Psoas muscle (tissue), 8 donors: Measurements from ENCODE around the gene INAVA. TPM values are rescaled to one million over a fixed set of nuclear protein-coding genes. Genes with fewer than 3 reads are reported as not detected.

Source experiments
- ATAC-seq, 4 donors: fragments of 200-7000 bp; cut with Tn5 transposase; one replicate each; pipeline ENCODE4 v1.9.1; 2020; ENCODE audit warnings: moderate library complexity in 3 of 4, mild to moderate bottlenecking in 2 of 4
- DNase-seq, 2 donors: peaks; one replicate each; pipeline ENCODE4 v3.0.0-alpha.2; 2020
- H3K27ac ChIP-seq: fragments of 200-600 bp; one replicate; pipeline ENCODE4 v1.8.0; 2022
- H3K27me3 ChIP-seq, 3 donors: fragments of 200-600 bp in 1 of 3; one replicate each; pipeline versions ENCODE4 v1.6.1 to v1.8.0; 2013 to 2022; ENCODE audit warnings: low read length in 2 of 3, mild to moderate bottlenecking in 2 of 3, moderate library complexity in 1 of 3; ENCODE audit not compliant: insufficient read depth in 3 of 3
- H3K36me3 ChIP-seq, 2 donors: fragments of 200-600 bp in 1 of 2; one replicate each; pipeline versions ENCODE4 v1.6.1 to v1.8.0; 2013 to 2022; ENCODE audit warnings: low read depth in 1 of 2, mild to moderate bottlenecking in 1 of 2, moderate library complexity in 1 of 2; ENCODE audit not compliant: insufficient read depth in 1 of 2
- H3K4me1 ChIP-seq: fragments of 200-600 bp; one replicate; pipeline ENCODE4 v1.8.0; 2022
- H3K4me3 ChIP-seq: fragments of 200-600 bp; one replicate; pipeline ENCODE4 v1.8.0; 2022; ENCODE audit warnings: mild to moderate bottlenecking
- H3K9me3 ChIP-seq: fragments of 200-600 bp; one replicate; pipeline ENCODE4 v1.8.0; 2022
- WGBS, 3 donors: extraction: QIAGEN DNeasy Blood & Tissue Kit; methylation state at CpG; one replicate each; pipeline versions ENCODE4 v1.1.6 to v1.1.7; 2013; 5-methylcytosine and 5-hydroxymethylcytosine counted together
- intact Hi-C, 2 donors: fragments of 100-400 bp; cut with DNase I; formaldehyde crosslinking; loops; one replicate each; pipeline versions ENCODE4 v1.11.0 to v1.14.2; 2022
- polyA plus RNA-seq, 3 donors: library from polyadenylated mRNA; stranded (reverse); fragments of 200-250 nt; gene quantifications; one replicate each; pipeline ENCODE4 v1.2.3, GENCODE V29; 2013
- total RNA-seq, 4 donors: library from RNA; stranded (reverse); fragmentation: NEBNext Ultra II Directional in 2 of 4; extraction: Animal tissue kit (Norgen Biotek cat#: 25700) in 2 of 4; gene quantifications; one replicate each; pipeline versions ENCODE4 v1.2.1 to v1.2.4, GENCODE V29; 2021 to 2023
- TF ChIP-seq, protein P1 (sequence below): fragments of 200-600 bp; IDR thresholded peaks from one replicate; pipeline ENCODE4 v1.8.0; 2022; ENCODE audit warnings: antibody characterized with exemption
- donor health status: healthy with polysubstance abuse.
- donor health status: DM: no; HTN: no; CAD: no; lungs with moderate emphysema.
- donor health status: Bipolar disorder and iron deficiency.
- donor health status: healthy.
- donor health status: DM: yes; HTN: yes; CAD: no.
- donor health status: DM: no; HTN: no; CAD: no.
- donor health status: DM: no; HTN: no; CAD: no.
- donor health status: DM: yes; HTN: yes; CAD: no.

INAVA gene
- total and polyA plus RNA-seq, 7 donors: 0.04 TPM; not detected in 6

DNA sequence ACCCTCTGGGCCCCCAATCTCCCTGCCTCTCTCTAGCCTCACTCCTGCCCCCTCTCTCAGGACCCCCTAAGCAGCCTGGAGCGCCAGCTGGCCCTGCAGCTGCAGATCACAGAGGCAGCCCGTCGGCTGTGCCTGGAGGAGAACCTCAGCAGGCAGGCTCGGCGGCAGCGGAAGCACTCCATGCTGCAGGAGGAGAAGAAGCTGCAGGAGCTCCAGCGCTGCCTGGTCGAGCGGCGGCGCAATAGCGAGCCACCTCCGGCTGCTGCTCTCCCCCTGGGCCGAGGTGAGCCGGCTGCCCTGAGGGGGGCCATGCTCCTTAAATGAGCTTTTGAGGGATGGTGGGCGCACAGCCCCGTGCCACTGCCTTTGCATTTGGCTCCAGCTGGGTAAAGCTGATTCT, 6.2 kb downstream of the INAVA start:
- ATAC-seq (no peak), DNase-seq (no peak)
- TF ChIP-seq, protein P1, sequence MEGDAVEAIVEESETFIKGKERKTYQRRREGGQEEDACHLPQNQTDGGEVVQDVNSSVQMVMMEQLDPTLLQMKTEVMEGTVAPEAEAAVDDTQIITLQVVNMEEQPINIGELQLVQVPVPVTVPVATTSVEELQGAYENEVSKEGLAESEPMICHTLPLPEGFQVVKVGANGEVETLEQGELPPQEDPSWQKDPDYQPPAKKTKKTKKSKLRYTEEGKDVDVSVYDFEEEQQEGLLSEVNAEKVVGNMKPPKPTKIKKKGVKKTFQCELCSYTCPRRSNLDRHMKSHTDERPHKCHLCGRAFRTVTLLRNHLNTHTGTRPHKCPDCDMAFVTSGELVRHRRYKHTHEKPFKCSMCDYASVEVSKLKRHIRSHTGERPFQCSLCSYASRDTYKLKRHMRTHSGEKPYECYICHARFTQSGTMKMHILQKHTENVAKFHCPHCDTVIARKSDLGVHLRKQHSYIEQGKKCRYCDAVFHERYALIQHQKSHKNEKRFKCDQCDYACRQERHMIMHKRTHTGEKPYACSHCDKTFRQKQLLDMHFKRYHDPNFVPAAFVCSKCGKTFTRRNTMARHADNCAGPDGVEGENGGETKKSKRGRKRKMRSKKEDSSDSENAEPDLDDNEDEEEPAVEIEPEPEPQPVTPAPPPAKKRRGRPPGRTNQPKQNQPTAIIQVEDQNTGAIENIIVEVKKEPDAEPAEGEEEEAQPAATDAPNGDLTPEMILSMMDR: no peak
- WGBS, 3 donors: 73 to 80% (median 79%) methylated on average over 12 to 17 of the region's 17 CpGs
- Histone ChIP-seq H3K27ac (no peak overlapping the region), H3K4me3 (no peak overlapping the region), H3K27me3 (no peaks in the 10 kb centered on the region), H3K4me1 (no peaks in the 10 kb centered on the region), H3K36me3 (no peaks in the 10 kb centered on the region), H3K9me3 (no peaks in the 10 kb centered on the region)
- intact Hi-C loops: no loop called here

DNA sequence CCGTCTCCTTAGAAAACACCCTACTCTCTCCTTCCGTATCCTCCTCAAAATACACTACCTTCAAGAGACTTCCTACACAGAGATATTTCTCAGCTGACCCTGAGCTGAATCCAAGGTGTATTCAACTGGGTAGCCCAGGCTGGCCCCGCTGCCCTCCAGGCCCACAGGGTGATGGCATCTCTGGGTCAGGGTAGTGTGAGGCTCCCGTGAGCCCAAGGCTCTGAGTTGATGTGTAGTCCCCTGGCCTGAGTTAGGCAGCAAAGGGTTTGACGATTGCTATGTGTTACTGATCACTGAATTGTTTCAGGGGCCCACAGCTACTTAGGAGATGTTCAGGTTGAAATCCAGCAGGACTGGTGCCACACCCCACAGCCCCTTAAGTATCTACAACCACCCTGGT, 6.7 kb downstream of the INAVA start:
- TF ChIP-seq, protein P1: no peak
- no peak for ATAC-seq
- Histone ChIP-seq H3K4me3 (no peak overlapping the region), H3K27me3 (no peaks in the 10 kb centered on the region), H3K36me3 (no peaks in the 10 kb centered on the region), H3K27ac (no peak overlapping the region), H3K9me3 (no peaks in the 10 kb centered on the region), H3K4me1 (no peaks in the 10 kb centered on the region)
- intact Hi-C loops: no loop called here
- 92 to 99% (median 95%) methylated on average over 5 of the region's 5 CpGs for WGBS, 3 donors
- DNase-seq: no peak

DNA sequence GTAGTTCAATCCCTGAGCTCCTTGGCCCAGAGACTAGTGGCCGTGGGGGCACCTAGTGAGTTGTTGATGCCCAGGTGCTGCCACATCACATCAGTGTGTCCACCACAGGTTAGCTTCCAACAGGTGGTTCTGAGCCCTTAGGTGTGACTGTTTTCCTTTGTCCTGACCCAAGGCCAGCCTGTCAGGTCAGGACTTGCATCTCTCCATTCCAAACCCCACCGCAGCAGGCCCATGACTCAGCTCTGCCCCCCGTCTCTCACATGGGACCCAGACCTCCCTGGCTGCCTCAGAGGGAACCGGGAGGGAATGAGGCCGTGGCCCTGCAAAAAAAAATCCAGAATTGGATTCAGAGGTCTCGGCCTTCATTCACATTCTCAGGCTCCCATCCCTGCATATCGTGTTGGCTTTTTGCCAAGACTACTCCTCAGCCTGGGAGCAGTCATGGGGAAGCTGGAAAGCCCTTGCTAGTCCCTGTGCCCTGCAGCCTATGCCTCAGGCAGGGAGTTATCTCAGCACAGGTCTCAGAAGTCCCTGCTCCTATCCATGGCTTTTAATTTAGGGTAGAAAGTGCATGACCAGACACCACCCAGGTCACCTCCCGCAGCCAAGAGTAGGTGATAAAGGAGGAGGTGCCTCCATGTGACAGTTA, 7.2 kb downstream of the INAVA start:
- no peaks in the 10 kb centered on the region for H3K9me3 ChIP-seq
- TF ChIP-seq, protein P1: no peak
- no peak overlapping the region for H3K27ac ChIP-seq
- DNase-seq (no peak), ATAC-seq (no peak)
- no peaks in the 10 kb centered on the region for H3K36me3 ChIP-seq
- H3K4me3 ChIP-seq: no peak overlapping the region
- no peaks in the 10 kb centered on the region for H3K27me3 ChIP-seq
- H3K4me1 ChIP-seq: no peaks in the 10 kb centered on the region
- intact Hi-C loops: no loop called here
- 70 to 83% (median 75%) methylated on average over 8 of the region's 8 CpGs for whole genome bisulfite sequencing, 3 donors

DNA sequence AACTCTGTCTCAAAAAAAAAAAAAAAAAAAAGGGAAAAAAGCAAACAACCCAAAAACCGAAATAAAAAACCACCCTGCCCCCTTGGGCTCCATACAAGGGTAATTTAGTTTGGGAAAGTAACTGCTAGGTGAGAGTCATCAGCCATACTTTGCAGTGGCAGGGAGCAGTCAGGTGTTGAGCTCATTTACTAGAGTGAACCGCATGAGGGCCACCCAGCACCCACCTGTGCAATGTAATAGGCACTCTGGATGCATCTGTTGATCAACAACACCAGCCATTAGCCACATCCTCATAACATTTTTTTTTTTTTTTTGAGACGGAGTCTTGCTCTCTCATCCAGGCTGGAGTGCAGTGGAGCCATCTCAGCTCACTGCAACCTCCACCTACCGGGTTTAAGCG, 9.1 kb downstream of the INAVA start:
- Histone ChIP-seq H3K4me1 (no peaks in the 10 kb centered on the region), H3K27me3 (no peaks in the 10 kb centered on the region), H3K36me3 (no peaks in the 10 kb centered on the region), H3K9me3 (no peaks in the 10 kb centered on the region), H3K4me3 (no peak overlapping the region), H3K27ac (no peak overlapping the region)
- intact Hi-C loops: no loop called here
- DNase-seq (no peak), ATAC-seq (no peak)
- TF ChIP-seq, protein P1: no peak
- 89 to 95% (median 92%) methylated on average over 5 of the region's 5 CpGs for WGBS, 3 donors

DNA sequence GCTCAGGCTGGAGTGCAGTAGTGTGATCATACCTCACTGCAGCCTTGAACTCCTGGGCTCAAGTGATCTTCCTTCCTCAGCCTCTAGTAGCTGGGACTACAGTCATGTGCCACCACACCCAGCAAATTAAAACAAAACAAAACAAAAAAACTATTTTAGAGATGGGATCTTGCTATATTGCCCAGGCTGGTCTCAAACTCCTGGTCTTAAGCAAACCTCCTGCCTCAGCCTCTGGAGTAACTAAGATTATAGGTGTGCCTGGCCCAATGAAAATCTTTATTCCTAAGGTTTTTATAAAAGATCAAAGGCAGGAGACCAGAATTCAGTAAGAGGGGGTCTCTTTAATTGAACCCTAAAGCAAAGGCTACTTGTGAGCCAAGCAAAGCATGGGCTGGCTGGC, 10.1 kb downstream of the INAVA start:
- H3K27ac ChIP-seq: no peak overlapping the region
- H3K27me3 ChIP-seq: no peaks in the 10 kb centered on the region
- no peaks in the 10 kb centered on the region for H3K9me3 ChIP-seq
- H3K4me3 ChIP-seq: no peak overlapping the region
- no peaks in the 10 kb centered on the region for H3K36me3 ChIP-seq
- DNase-seq (no peak), ATAC-seq (no peak)
- intact Hi-C loops: no loop called here
- no peaks in the 10 kb centered on the region for H3K4me1 ChIP-seq
- TF ChIP-seq, protein P1: no peak
